Transverse colon (tissue), 4 donors: Measurements from ENCODE around the gene ZNF45. TPM values are rescaled to one million over a fixed set of nuclear protein-coding genes. Genes with fewer than 3 reads are reported as not detected.

ENCODE experiments used
- DNase-seq: peaks from one replicate; pipeline ENCODE4 v3.0.0-alpha.2; 2019
- H3K27ac ChIP-seq, 4 donors: fragments of 200-600 bp; sonication (generic); 2 replicates each; pipeline ENCODE4 v1.5.1; 2016 to 2018; ENCODE audit warnings: inconsistent platforms in 4 of 4
- H3K27me3 ChIP-seq: fragments of 200-600 bp; sonication (generic); 2 replicates; pipeline ENCODE4 v1.5.1; 2017; ENCODE audit warnings: inconsistent platforms
- H3K36me3 ChIP-seq, 4 donors: fragments of 200-600 bp; sonication (generic); 2 replicates each; pipeline ENCODE4 v1.5.1; 2017 to 2019; ENCODE audit warnings: inconsistent platforms in 4 of 4
- H3K4me1 ChIP-seq, 4 donors: fragments of 200-600 bp; sonication (generic); 2 replicates each; pipeline ENCODE4 v1.5.1; 2017 to 2020; ENCODE audit warnings: inconsistent platforms in 4 of 4
- H3K4me3 ChIP-seq, 4 donors: fragments of 200-600 bp; sonication (generic); 1 replicate in 1 of 4; 2 replicates in 3 of 4; pipeline versions ENCODE4 v1.5.1 to v1.6.1; 2017 to 2019; ENCODE audit warnings: inconsistent platforms in 4 of 4
- H3K9me3 ChIP-seq, 2 donors: fragments of 200-600 bp; sonication (generic); 2 replicates each; pipeline ENCODE4 v1.5.1; 2017 to 2019; ENCODE audit warnings: inconsistent platforms in 2 of 2
- CTCF ChIP-seq, 5 experiments: fragments of 200-600 bp in 3 of 5; fragments of 450-650 bp in 2 of 5; sonication (generic) in 3 of 5; IDR thresholded peaks; 1 replicate in 2 of 5; 2 replicates in 3 of 5; pipeline ENCODE4 v1.5.1; 2016 to 2017; ENCODE audit warnings: antibody characterized with exemption in 5 of 5, inconsistent platforms in 3 of 5, mild to moderate bottlenecking in 2 of 5, moderate library complexity in 1 of 5
- EP300 ChIP-seq: sonication (generic); formaldehyde crosslinking; IDR thresholded peaks from one replicate; pipeline ENCODE4 v1.6.1; 2017; ENCODE audit warnings: antibody characterized with exemption, low read depth
- POLR2A ChIP-seq: fragments of 450-650 bp; IDR thresholded peaks from one replicate; pipeline ENCODE4 v1.6.1; 2016; ENCODE audit warnings: antibody characterized with exemption, mild to moderate bottlenecking, moderate library complexity
- POLR2AphosphoS5 ChIP-seq, 3 donors: sonication (generic); formaldehyde crosslinking; IDR thresholded peaks; one replicate each; pipeline ENCODE4 v1.6.1; 2016; ENCODE audit warnings: antibody characterized with exemption in 3 of 3
- WGBS, 2 donors: methylation state at CpG; one replicate each; pipeline ENCODE4 v1.1.5; 2018; ENCODE audit warnings: low coverage in 1 of 2; 5-methylcytosine and 5-hydroxymethylcytosine counted together
- in situ Hi-C, 4 donors: fragments of 200-750 bp; cut with MboI; loops; one replicate each; pipeline versions ENCODE4 v1.15.0 to v1.15.1; 2017; ENCODE audit warnings: low sequenced_read_pairs in 3 of 4, low pct_ligation_motif_present in 1 of 4, low pct_unique_long_range_greater_than_20kb in 1 of 4
- intact Hi-C: fragments of 100-400 bp; cut with DNase I; formaldehyde crosslinking; loops from one replicate; pipeline ENCODE4 v1.15.1; 2023; ENCODE audit warnings: low total_unique reads
- total RNA-seq, 4 donors: library from RNA; depleted of rRNA; stranded (reverse); fragments of >200 nt; gene quantifications; one replicate each; pipeline ENCODE4 v1.1.0, GENCODE V29; 2016

The ZNF45 gene
- total RNA-seq, 4 donors from 2014 or later = 0.75 to 19.9 (median 11.6) TPM

DNA sequence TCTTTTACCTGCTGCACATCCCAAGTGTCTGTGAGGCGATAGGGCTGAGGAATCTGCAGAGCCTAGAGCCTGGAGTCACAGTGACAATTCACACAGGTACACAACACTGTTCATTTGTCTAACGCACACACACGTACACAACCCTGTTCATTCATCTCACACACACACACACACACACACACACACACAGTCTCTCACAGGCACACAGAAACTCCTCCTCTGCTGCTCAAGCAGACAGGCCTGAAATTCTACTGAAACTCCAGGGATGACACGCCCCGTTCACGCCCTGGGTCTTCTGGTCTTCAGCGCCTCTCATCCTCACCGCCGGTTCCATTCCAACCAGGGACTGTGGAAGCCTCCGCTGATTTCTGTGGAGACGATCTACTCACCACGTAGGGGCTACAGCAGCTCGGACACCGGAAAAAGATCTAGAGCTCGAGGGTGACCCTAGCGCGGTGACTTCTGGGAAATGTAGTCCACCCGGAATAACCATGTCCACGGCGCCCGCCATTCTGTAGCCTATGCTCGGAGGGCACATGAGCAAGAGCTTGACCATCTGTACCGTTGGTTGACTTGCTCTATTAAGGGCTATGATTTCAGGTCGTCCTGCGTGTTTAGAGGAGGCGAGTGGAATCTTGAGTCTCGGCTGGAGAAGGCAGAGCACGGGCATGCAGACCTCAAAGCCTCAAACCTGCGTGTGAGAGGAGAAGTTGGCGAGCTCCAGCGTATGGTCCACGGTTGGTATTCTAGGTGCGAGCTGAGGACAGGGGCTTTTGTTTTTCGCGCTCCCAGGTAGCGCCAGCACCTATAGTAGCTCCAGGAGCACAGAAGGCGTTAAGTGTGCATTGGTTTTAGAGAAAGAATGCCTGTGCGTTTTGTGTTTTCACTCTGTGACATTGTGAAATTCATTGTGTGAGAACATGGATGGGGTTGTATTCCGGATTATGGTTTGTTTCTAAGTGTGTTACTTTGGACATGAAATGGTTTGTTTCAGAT is 33.4 kb downstream of the ZNF45 start:
- Histone ChIP-seq H3K27ac (peak overlapping the region in 1 of 4 donors; percentile 26), H3K4me1 (peaks cover 0 to 3% (median 0%) of the 10 kb centered on the region in 4 donors), H3K27me3 (no peaks in the 10 kb centered on the region), H3K36me3 (no peaks in the 10 kb centered on the region), H3K9me3 (peaks cover 41 to 45% of the 10 kb centered on the region in 2 donors), H3K4me3 (peak overlapping the region; percentile 27 to 56 (median 36))
- WGBS, 2 donors = 24 to 29% methylated on average over 10 to 39 of the region's 39 CpGs
- in situ Hi-C loops = no loop called here
- peak; percentile 75 for DNase-seq
- TF ChIP-seq EP300 (no peak), CTCF (IDR thresholded peaks at IDR 0.05) (no peak), POLR2AphosphoS5 (IDR thresholded peaks at IDR 0.05) (no peak), POLR2A (no peak)
- intact Hi-C loops = no loop called here

- no peak overlapping the region for H3K4me3 ChIP-seq
- peaks cover 0 to 4% (median 0%) of the 10 kb centered on the region in 4 donors for H3K36me3 ChIP-seq
- no peaks in the 10 kb centered on the region for H3K27me3 ChIP-seq
- H3K4me1 ChIP-seq = no peaks in the 10 kb centered on the region
- intact Hi-C loops (no loop called here), in situ Hi-C loops (no loop called here)
- WGBS, 2 donors = 85 to 100% methylated on average over 2 of the region's 2 CpGs
- DNase-seq = no peak
- no peak for TF ChIP-seq CTCF (IDR thresholded peaks at IDR 0.05)
- TF ChIP-seq POLR2A = no peak
- no peak for TF ChIP-seq EP300
- peaks cover 27 to 40% of the 10 kb centered on the region in 2 donors for H3K9me3 ChIP-seq
- no peak overlapping the region for H3K27ac ChIP-seq
Observed at GRCh38 chr19:43895727-43896308, 39.3 kb downstream of the ZNF45 start.

- Histone ChIP-seq H3K4me3 (no peak within 1 kb of the TSS), H3K27me3 (no peaks in the 10 kb centered on the region), H3K4me1 (no peaks in the 10 kb centered on the region), H3K36me3 (peaks cover 0 to 8% (median 3%) of the 10 kb centered on the region in 4 donors), H3K27ac (no peak within 1 kb of the TSS), H3K9me3 (peaks cover 59 to 81% of the 10 kb centered on the region in 2 donors)
- WGBS, 2 donors = 76 to 100% methylated on average over 1 to 2 of the region's 2 CpGs
- DNase-seq = no peak
- intact Hi-C loops = no loop called here
- in situ Hi-C loops = no loop called here
- TF ChIP-seq EP300 (no peak), CTCF (IDR thresholded peaks at IDR 0.05) (no peak), POLR2AphosphoS5 (IDR thresholded peaks at IDR 0.05) (no peak), POLR2A (no peak)
Observed at GRCh38 chr19:43883864-43884263, 51.2 kb downstream of the ZNF45 start, which contains the start of gene ZNF404. Gene ZNF404, minus strand, starts transcription at chr19:43883964.

GRCh38 chr19:43880483-43880882 is 54.6 kb downstream of the ZNF45 start:
- Histone ChIP-seq H3K4me3 (no peak overlapping the region), H3K36me3 (peaks cover 0 to 20% (median 6%) of the 10 kb centered on the region in 4 donors), H3K27me3 (no peaks in the 10 kb centered on the region), H3K4me1 (no peaks in the 10 kb centered on the region), H3K27ac (no peak overlapping the region), H3K9me3 (peaks cover 65 to 86% of the 10 kb centered on the region in 2 donors)
- WGBS, 2 donors = 88 to 93% methylated on average over 5 of the region's 5 CpGs
- no peak for DNase-seq
- in situ Hi-C loops = no loop called here
- intact Hi-C loops = no loop called here
- TF ChIP-seq CTCF (IDR thresholded peaks at IDR 0.05) = no peak
- no peak for TF ChIP-seq POLR2A
- no peak for TF ChIP-seq EP300
- TF ChIP-seq POLR2AphosphoS5 (IDR thresholded peaks at IDR 0.05) = no peak
